ENCODE results near the gene FOXP4. TPM values are rescaled to one million over a fixed set of nuclear protein-coding genes. Genes with fewer than 3 reads are reported as not detected.

Gene FOXP4
- total RNA-seq, 1 donor from 2014 or later, result 19.5 TPM

GRCh38 chr6:41565701-41566100 lies 19.5 kb downstream of the FOXP4 start:
- H3K4me1 ChIP-seq, result no peaks in the 10 kb centered on the region
- no peaks in the 10 kb centered on the region for H3K9me3 ChIP-seq
- peaks cover 16 to 26% of the 10 kb centered on the region in 2 donors for H3K36me3 ChIP-seq
- no peak for DNase-seq (ENCODE audit: low spot score in 2 of 2)
- no peaks in the 10 kb centered on the region for H3K27me3 ChIP-seq
- no peak overlapping the region for H3K4me3 ChIP-seq
- intact Hi-C loops (cut with DNase I), result no loop called here
- H3K27ac ChIP-seq, result no peak overlapping the region
- TF ChIP-seq CTCF (IDR thresholded peaks at IDR 0.05), result no peak

DNA sequence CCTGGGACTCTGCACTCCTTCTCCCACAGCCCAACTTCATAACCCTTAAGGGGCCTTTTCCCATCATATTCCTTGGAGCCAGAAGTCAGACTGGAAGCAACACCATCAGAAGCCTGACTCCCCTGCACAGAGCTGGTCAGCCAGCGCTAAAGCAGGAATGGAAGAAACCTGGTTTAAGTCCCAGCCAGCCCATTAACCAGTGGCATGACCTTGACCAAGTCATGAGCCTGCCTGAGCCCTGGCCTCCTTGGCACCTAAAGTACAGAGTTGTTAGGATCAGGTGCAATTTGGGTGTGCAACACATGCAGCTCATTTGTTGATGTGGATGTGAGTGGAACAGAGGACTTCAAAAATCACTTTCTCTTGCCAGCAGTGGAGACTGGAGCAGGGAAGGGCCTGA lies 20.8 kb downstream of the FOXP4 start:
- TF ChIP-seq CTCF (IDR thresholded peaks at IDR 0.05), result no peak
- DNase-seq (ENCODE audit: low spot score in 2 of 2), result no peak
- no peaks in the 10 kb centered on the region for H3K4me1 ChIP-seq
- intact Hi-C loops (cut with DNase I), result no loop called here
- H3K36me3 ChIP-seq, result peaks cover 16 to 26% of the 10 kb centered on the region in 2 donors
- H3K27ac ChIP-seq, result no peak overlapping the region
- H3K9me3 ChIP-seq, result no peaks in the 10 kb centered on the region
- H3K27me3 ChIP-seq, result no peaks in the 10 kb centered on the region
- no peak overlapping the region for H3K4me3 ChIP-seq

- peaks cover 0 to 2% of the 10 kb centered on the region in 2 donors for H3K4me1 ChIP-seq
- H3K27ac ChIP-seq, result no peak overlapping the region
Observed at GRCh38 chr6:41567684-41568083, 21.5 kb downstream of the FOXP4 start.

GRCh38 chr6:41568202-41568584 lies 22.0 kb downstream of the FOXP4 start:
- H3K4me3 ChIP-seq, result no peak overlapping the region
- no peaks in the 10 kb centered on the region for H3K9me3 ChIP-seq
- no peak for DNase-seq (ENCODE audit: low spot score in 2 of 2)
- peaks cover 16 to 26% of the 10 kb centered on the region in 2 donors for H3K36me3 ChIP-seq
- no peak for TF ChIP-seq CTCF (IDR thresholded peaks at IDR 0.05)
- no peak overlapping the region for H3K27ac ChIP-seq
- H3K4me1 ChIP-seq, result peaks cover 0 to 2% of the 10 kb centered on the region in 2 donors
- H3K27me3 ChIP-seq, result no peaks in the 10 kb centered on the region
- intact Hi-C loops (cut with DNase I), result no loop called here

More at GRCh38 chr6:41567684-41568083, 21.5 kb downstream of the FOXP4 start:
- Histone ChIP-seq H3K9me3 (no peaks in the 10 kb centered on the region), H3K36me3 (peaks cover 16 to 26% of the 10 kb centered on the region in 2 donors), H3K27me3 (no peaks in the 10 kb centered on the region), H3K4me3 (no peak overlapping the region)
- no peak for TF ChIP-seq CTCF (IDR thresholded peaks at IDR 0.05)
- intact Hi-C loops (cut with DNase I), result no loop called here
- no peak for DNase-seq (ENCODE audit: low spot score in 2 of 2)

DNA sequence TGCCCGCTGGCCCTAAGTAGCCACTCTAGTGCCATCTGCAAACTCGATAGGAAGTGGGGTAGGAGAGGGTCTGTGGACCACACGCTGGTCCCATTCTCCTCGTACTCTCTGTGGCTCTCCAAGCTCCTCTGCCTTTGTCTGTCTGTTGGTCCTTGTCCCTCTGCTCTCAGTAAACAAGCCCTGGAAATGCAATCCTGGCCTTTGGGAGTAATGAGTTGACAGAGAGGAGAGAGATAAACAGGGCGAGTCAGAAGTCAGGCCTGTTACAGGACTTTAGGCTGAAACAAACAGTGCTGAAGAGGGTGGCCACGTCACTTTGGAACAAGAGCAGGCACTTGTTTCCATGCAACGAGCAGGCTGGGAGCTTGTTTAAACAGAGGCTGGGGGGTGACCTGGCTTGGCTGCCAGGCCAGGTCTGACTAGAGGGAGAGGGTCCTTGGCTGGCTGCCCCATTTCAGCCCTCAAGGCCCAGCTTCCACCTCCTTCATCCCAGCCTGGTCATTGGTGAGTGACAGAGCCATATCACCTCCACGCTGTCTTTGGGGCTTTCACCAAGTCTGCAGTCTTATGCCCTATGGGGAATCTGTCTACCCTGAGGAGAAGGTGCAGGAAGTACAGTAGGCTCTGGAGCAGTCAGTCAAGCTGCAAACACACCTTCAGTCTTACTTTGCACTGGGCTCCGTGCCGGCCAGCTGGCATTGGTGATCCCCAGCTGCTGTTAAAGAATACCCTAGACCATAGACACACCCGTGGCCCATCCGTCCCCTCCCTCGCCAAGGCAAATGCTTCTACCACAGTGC lies 22.6 kb downstream of the FOXP4 start:
- peaks cover 0 to 2% of the 10 kb centered on the region in 2 donors for H3K4me1 ChIP-seq
- H3K27ac ChIP-seq, result no peak overlapping the region
- intact Hi-C loops (cut with DNase I), result no loop called here
- H3K4me3 ChIP-seq, result no peak overlapping the region
- no peak for DNase-seq (ENCODE audit: low spot score in 2 of 2)
- H3K9me3 ChIP-seq, result no peaks in the 10 kb centered on the region
- no peaks in the 10 kb centered on the region for H3K27me3 ChIP-seq
- peaks cover 16 to 26% of the 10 kb centered on the region in 2 donors for H3K36me3 ChIP-seq
- no peak for TF ChIP-seq CTCF (IDR thresholded peaks at IDR 0.05)

Measured in ascending aorta (tissue), 2 donors.